Activated CD8-positive, alpha-beta memory T cell treated with anti-CD3 and anti-CD28 coated beads, Interleukin-2, amount 10 ng/mL, durations not matched to agents 7 days and 5 days (primary cell): Measurements from ENCODE around the gene SLC35F6. TPM values are rescaled to one million over a fixed set of nuclear protein-coding genes. Genes with fewer than 3 reads are reported as not detected.
A peak's percentile ranks its signal among the peaks of the same experiment; 100 is the strongest.

Source experiments
- ATAC-seq: fragments of 150-1000 bp; cut with Tn5 transposase; one replicate; pipeline ENCODE4 v1.10.0; 2021; ENCODE audit warnings: moderate library complexity
- CTCF ChIA-PET: fragments of 350-600 bp; sonication (Branson Sonifier 250); formaldehyde crosslinking; loops from one replicate; lab custom pipeline; 2021; ENCODE audit warnings: antibody characterized with exemption; lab: Charles Lee
- DNase-seq: peaks from one replicate; pipeline ENCODE4 v3.0.0-alpha.2; 2020
- H3K27ac Mint-ChIP-seq: one replicate; pipeline ENCODE4 v1.8.0; 2021; ENCODE audit warnings: mild to moderate bottlenecking, mixed read lengths
- H3K27me3 Mint-ChIP-seq: one replicate; pipeline ENCODE4 v1.8.0; 2021; ENCODE audit warnings: mixed read lengths
- H3K36me3 Mint-ChIP-seq: one replicate; pipeline ENCODE4 v1.8.0; 2021; ENCODE audit warnings: mild to moderate bottlenecking, mixed read lengths
- H3K4me1 Mint-ChIP-seq: one replicate; pipeline ENCODE4 v1.8.0; 2021; ENCODE audit warnings: mixed read lengths
- H3K4me3 Mint-ChIP-seq: one replicate; pipeline ENCODE4 v1.8.0; 2021; ENCODE audit warnings: mild to moderate bottlenecking, moderate library complexity, mixed read lengths
- H3K9me3 Mint-ChIP-seq: one replicate; pipeline ENCODE4 v1.8.0; 2022; ENCODE audit warnings: low read depth, mixed read lengths
- total RNA-seq, 2 experiments: library from RNA; stranded (reverse); gene quantifications; one replicate each; pipeline ENCODE4 v1.2.3, GENCODE V29; 2021

The SLC35F6 gene
- total RNA-seq, 2 experiments from 2014 or later = 16.3 to 17.2 TPM

DNA sequence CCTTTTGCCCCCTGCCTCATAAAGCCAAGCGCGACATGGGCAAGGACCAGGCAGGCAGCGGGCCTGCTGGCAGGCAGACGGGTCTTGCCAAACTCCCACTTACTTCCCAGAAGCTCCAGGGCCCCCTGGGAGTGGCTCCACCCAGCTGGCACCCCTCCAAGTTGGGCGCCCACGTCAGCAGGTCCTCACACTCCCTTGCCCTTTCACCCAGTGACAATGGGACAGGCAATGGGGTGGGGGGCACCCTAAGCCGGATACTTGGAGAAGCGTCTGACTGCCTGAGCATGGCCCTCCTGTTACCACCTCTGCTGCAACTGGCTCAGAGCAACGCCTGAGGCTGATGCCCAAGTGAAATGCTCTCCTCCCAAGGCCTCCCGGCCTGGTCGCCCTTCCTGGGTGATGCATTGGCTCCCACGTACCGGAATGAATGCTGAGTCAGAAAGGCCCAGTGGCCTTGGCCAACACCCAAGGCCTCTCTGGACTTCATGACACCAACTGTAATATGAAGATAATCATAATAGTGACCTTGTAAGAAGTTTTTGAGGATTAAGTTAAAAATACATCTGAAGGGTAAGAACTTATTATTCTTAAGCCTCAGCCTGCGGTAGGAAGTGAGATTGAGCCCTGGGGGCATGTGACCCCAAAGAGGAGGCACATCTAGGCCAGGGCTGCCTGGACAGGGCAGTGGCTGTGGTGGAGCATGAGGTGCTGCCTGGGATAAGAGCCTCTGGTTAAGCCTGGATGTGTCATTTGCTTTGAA, 39.9 kb upstream of the SLC35F6 start:
- Mint-ChIP-seq H3K27me3 (peaks cover 10% of the 10 kb centered on the region), H3K36me3 (no peaks in the 10 kb centered on the region), H3K9me3 (no peaks in the 10 kb centered on the region), H3K4me3 (no peak overlapping the region), H3K27ac (no peak overlapping the region), H3K4me1 (no peaks in the 10 kb centered on the region)
- CTCF ChIA-PET = interaction anchor here (1.0 to 1.2 kb wide), 2 partner anchors 9 to 146 kb away, joined by 3 to 4 read pairs; no protein-coding TSS in a partner anchor
- no peak for ATAC-seq
- no peak for DNase-seq

DNA sequence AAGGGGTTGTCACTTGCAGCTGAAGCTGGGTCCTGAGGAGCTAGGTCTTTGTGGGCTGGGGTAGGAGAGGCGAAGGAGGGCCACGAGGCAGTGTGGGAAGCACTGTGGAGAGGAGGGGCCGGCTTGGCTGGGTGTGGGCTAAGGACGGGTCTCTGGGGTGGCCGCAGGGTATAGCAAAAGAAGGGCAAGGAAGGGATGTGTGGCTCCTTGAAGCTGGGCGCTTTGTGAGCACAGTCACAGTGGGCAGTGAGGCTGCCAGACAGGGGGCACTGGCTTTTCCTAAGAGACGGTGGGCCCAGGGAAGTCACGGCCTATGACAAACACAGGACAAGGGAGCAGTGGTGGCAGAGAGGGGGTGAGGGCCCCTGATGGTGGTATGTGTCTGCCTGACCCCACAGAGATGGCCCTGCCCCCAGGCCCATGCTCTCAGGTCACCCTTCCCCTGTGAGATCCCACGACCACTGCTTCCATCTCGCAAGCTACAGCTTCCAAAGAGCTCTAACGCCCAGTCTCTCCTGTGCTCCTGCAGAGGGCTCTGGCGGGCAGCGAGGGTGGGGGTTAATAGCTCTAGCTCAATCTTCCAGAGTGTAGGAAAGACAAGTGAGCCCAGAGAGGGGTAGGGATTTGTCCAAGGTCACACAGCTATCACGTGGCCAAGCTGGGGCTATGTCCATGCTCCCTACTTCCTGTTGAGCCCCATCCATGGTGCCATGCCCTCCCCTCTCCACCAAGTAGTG, 39.1 kb upstream of the SLC35F6 start:
- H3K4me1 Mint-ChIP-seq = no peaks in the 10 kb centered on the region
- ATAC-seq = no peak
- no peak for DNase-seq
- H3K27me3 Mint-ChIP-seq = peaks cover 7% of the 10 kb centered on the region
- H3K4me3 Mint-ChIP-seq = no peak overlapping the region
- CTCF ChIA-PET = interaction anchor here (1.0 kb wide), 1 partner anchor 9 kb away, joined by 3 read pairs; no protein-coding TSS in a partner anchor
- no peak overlapping the region for H3K27ac Mint-ChIP-seq
- H3K36me3 Mint-ChIP-seq = no peaks in the 10 kb centered on the region
- H3K9me3 Mint-ChIP-seq = no peaks in the 10 kb centered on the region

DNA sequence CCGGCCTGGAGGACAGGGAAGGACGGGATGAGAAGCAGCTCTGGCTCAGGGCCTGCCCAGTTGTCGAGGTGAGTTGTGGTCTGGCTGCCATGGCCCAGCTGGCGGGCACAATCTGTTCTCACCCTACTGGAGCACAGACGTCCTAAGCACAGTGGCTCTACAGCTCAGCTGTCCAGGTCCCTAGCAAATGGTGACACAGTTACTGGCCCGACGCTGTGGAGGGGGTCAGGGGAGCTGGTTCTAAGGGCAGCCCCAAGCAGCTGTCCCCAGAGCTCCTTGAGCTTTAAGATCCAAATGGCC, 38.6 kb upstream of the SLC35F6 start:
- DNase-seq (no peak), ATAC-seq (no peak)
- Mint-ChIP-seq H3K27me3 (peaks cover 7% of the 10 kb centered on the region), H3K27ac (no peak overlapping the region), H3K4me3 (no peak overlapping the region), H3K36me3 (no peaks in the 10 kb centered on the region), H3K4me1 (no peaks in the 10 kb centered on the region), H3K9me3 (no peaks in the 10 kb centered on the region)
- CTCF ChIA-PET = no interaction called here

DNA sequence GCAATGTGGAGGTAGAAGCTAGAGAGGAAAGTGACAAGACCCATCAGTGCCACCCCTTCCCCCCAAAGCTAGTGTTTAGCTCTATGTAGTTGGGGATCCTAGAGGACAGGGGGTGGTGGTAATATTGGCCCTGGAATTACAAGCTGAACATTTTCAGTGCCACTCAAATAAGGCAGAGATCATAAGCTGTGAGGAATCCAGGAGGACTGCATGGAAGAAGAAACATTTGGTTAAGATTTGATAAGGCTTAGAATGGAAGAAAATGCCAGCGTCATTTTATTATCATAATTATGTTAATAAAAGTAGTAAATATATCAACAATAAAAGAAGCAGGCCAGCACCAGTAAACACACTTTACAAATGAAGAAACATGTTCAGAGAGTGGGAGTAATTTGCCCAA, 37.9 kb upstream of the SLC35F6 start:
- no peak overlapping the region for H3K4me3 Mint-ChIP-seq
- no peak for ATAC-seq
- CTCF ChIA-PET = interaction anchor here (0.7 kb wide), 1 partner anchor 216 kb away, joined by 3 read pairs; no protein-coding TSS in a partner anchor
- no peaks in the 10 kb centered on the region for H3K4me1 Mint-ChIP-seq
- H3K27ac Mint-ChIP-seq = no peak overlapping the region
- H3K27me3 Mint-ChIP-seq = peaks cover 7% of the 10 kb centered on the region
- no peaks in the 10 kb centered on the region for H3K36me3 Mint-ChIP-seq
- H3K9me3 Mint-ChIP-seq = no peaks in the 10 kb centered on the region
- no peak for DNase-seq

DNA sequence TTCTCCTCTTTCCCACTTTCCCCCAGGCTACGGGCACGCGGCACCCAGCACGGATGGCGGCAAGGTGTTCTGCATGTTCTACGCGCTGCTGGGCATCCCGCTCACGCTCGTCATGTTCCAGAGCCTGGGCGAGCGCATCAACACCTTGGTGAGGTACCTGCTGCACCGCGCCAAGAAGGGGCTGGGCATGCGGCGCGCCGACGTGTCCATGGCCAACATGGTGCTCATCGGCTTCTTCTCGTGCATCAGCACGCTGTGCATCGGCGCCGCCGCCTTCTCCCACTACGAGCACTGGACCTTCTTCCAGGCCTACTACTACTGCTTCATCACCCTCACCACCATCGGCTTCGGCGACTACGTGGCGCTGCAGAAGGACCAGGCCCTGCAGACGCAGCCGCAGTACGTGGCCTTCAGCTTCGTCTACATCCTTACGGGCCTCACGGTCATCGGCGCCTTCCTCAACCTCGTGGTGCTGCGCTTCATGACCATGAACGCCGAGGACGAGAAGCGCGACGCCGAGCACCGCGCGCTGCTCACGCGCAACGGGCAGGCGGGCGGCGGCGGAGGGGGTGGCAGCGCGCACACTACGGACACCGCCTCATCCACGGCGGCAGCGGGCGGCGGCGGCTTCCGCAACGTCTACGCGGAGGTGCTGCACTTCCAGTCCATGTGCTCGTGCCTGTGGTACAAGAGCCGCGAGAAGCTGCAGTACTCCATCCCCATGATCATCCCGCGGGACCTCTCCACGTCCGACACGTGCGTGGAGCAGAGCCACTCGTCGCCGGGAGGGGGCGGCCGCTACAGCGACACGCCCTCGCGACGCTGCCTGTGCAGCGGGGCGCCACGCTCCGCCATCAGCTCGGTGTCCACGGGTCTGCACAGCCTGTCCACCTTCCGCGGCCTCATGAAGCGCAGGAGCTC, 36.2 kb upstream of the SLC35F6 start:
- DNase-seq (no peak), ATAC-seq (peak; percentile 56)
- no peaks in the 10 kb centered on the region for H3K36me3 Mint-ChIP-seq
- H3K9me3 Mint-ChIP-seq = no peaks in the 10 kb centered on the region
- H3K4me3 Mint-ChIP-seq = no peak overlapping the region
- H3K27me3 Mint-ChIP-seq = peaks cover 16% of the 10 kb centered on the region
- H3K4me1 Mint-ChIP-seq = no peaks in the 10 kb centered on the region
- H3K27ac Mint-ChIP-seq = no peak overlapping the region
- CTCF ChIA-PET = interaction anchor here (0.6 to 1.3 kb wide), 3 partner anchors 7 to 23 kb away, joined by 3 read pairs; no protein-coding TSS in a partner anchor

DNA sequence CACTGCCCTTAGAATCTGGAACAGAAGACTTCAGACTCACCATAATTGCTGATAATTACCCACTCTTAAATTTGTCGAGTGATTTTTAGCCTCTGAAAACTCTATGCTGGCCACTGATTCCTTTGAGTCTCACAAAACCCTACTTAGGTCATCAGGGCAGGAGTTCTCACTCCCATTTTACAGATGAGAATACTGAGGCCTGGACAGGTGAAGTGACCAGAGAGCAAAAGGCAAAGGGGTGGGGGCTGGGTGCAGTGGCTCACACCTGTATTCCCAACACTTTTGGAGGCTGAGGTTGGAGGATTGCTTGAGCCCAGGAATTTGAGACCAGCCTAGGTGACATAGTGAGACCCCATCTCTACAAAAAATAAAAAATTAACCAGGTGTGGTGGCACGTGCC, 34.8 kb upstream of the SLC35F6 start:
- Mint-ChIP-seq H3K9me3 (no peaks in the 10 kb centered on the region), H3K4me1 (no peaks in the 10 kb centered on the region), H3K27me3 (peaks cover 23% of the 10 kb centered on the region), H3K27ac (no peak overlapping the region), H3K4me3 (no peak overlapping the region), H3K36me3 (no peaks in the 10 kb centered on the region)
- CTCF ChIA-PET = interaction anchor here (0.9 kb wide), 1 partner anchor 12 kb away, joined by 3 read pairs; no protein-coding TSS in a partner anchor
- no peak for ATAC-seq
- no peak for DNase-seq

DNA sequence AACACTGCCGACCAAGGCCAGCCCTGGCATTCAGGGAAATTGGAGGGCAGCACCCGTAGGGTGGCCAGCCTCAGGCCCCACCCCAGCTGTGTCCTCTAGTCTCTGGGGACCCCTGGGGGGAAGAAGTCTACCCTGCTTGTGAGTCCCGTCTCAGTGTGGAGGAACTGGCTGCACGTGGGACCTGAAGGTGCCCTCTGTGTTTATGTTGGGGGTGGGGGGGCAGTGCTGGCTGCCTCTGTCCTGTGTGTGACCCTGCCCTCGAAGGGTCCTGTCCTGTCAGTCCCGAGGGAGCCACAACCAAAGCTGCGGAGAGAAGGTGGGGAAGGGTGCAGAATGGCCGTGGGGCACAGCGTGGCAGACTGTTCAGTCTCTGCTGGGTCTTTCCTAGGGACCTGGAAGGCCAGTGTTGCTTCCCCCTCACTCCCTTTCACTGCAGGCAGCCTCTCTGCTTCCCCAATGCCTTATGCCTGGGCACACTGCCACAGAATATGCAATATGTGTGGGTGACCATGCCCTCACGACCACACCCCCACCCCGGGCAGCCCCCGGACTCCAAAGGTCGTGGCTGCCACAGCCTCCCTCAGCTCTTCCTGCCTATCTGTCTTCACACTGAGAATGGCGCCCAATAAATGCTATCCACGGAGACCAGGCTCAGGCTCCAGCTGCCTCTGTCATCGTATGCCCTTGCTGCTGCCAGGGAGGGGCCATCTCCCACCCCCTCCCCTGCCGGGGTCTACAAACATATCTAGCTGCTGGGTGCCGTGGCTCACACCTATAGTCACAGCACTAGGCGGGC, 33.3 kb upstream of the SLC35F6 start:
- DNase-seq (no peak), ATAC-seq (no peak)
- CTCF ChIA-PET = interaction anchor here (1.1 kb wide), 1 partner anchor 10 kb away, joined by 3 read pairs; no protein-coding TSS in a partner anchor
- H3K27ac Mint-ChIP-seq = no peak overlapping the region
- H3K4me1 Mint-ChIP-seq = no peaks in the 10 kb centered on the region
- no peaks in the 10 kb centered on the region for H3K9me3 Mint-ChIP-seq
- H3K36me3 Mint-ChIP-seq = no peaks in the 10 kb centered on the region
- H3K27me3 Mint-ChIP-seq = peaks cover 26% of the 10 kb centered on the region
- no peak overlapping the region for H3K4me3 Mint-ChIP-seq

DNA sequence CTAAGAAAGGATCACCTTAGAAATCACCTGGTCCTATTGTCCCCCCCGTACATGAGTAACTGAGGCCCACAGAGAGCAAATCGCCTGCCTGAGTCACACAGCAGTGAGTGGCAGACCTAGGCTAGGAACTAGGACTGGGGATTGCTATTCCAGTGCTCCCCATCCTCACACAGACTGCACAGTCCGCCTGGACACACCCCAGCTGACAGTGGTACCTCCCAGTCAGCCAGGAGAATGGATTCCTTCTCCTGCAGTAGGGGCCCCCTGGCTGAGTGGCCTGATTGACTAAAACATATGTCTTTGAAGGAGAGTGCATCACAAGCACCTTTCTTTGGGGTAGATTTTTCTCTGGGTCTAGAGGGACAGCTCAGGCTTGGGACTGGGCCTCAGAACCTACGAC, 32.4 kb upstream of the SLC35F6 start:
- H3K36me3 Mint-ChIP-seq = no peaks in the 10 kb centered on the region

DNA sequence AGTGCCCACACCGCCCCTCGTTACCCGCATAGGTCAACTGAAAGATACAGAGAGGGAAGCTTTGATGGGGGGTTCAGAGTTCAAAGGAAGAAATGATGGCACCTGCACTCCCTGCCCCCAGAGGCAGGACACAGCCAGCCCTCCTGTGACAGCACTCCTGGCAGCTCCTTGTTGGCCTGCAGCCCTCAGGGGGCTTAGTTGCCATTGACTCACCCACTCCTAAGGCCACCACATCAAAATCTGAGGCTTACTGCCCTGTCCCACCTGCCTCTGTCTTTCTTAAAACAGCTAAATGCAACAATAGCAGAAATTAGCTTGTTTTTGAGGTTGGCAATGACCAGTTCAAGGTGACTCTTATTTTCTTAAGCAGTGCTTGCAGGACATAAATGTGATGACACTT, 31.6 kb upstream of the SLC35F6 start:
- no peak overlapping the region for H3K4me3 Mint-ChIP-seq
- H3K4me1 Mint-ChIP-seq = no peaks in the 10 kb centered on the region
- H3K36me3 Mint-ChIP-seq = no peaks in the 10 kb centered on the region
- H3K27me3 Mint-ChIP-seq = peaks cover 26% of the 10 kb centered on the region
- H3K9me3 Mint-ChIP-seq = no peaks in the 10 kb centered on the region
- H3K27ac Mint-ChIP-seq = no peak overlapping the region
- CTCF ChIA-PET = interaction anchor here (0.7 to 3.7 kb wide), 2 partner anchors 13 to 98 kb away, joined by 3 to 16 read pairs; no protein-coding TSS in a partner anchor
- DNase-seq (no peak), ATAC-seq (no peak)

More for the DNA sequence above, 32.4 kb upstream of the SLC35F6 start:
- CTCF ChIA-PET = interaction anchor here (1.1 to 3.7 kb wide), 2 partner anchors 9 to 13 kb away, joined by 3 to 16 read pairs; no protein-coding TSS in a partner anchor
- ATAC-seq = no peak
- Mint-ChIP-seq H3K4me3 (no peak overlapping the region), H3K27ac (no peak overlapping the region), H3K27me3 (peaks cover 26% of the 10 kb centered on the region), H3K9me3 (no peaks in the 10 kb centered on the region), H3K4me1 (no peaks in the 10 kb centered on the region)
- no peak for DNase-seq

DNA sequence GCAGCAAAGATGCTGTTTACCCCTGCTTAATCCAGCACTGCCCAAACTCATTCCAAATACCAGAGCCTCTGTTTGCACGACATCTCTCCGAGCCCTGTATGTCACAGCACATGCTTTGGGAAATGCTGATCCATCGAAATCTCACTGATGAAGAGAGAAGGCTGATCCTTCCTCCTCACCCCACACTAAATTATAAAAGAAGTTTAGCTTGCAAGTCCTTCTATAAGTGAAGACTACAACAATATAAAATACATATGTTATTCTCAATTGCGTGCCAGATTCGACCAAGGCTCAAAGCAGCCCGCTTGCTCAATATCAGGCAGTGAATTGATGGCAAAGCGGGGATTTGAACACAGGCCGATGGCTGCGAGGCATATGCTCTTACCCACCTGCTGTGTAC, 30.7 kb upstream of the SLC35F6 start:
- no peaks in the 10 kb centered on the region for H3K36me3 Mint-ChIP-seq
- CTCF ChIA-PET = interaction anchor here (1.1 to 3.7 kb wide), 3 partner anchors 9 to 127 kb away, joined by 3 to 16 read pairs (median 3); no protein-coding TSS in a partner anchor

DNA sequence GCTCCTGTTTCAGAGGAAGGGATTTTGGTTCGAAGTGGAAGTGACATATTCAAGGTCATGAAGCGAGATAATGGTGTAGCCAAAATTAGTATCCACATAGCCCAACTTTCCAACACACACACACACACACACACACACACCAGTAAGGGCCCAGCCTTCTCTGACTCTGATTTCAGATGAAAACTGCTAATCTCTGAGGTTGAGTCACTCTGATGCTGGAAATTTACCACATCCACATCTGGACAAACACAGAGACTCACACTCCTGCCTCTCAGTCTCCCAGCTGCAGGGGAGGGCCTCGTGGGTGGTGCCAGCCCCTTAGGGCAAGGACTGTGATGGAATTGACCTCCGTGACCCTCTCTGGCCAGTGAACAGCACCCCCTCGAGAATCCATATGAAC, 29.0 kb upstream of the SLC35F6 start:
- Mint-ChIP-seq H3K9me3 (no peaks in the 10 kb centered on the region), H3K27ac (no peak overlapping the region), H3K27me3 (peaks cover 22% of the 10 kb centered on the region), H3K4me1 (peaks cover 2% of the 10 kb centered on the region), H3K4me3 (no peak overlapping the region), H3K36me3 (no peaks in the 10 kb centered on the region)
- no peak for ATAC-seq
- CTCF ChIA-PET = interaction anchor here (1.2 to 3.7 kb wide), 2 partner anchors 10 to 157 kb away, joined by 3 to 16 read pairs; no protein-coding TSS in a partner anchor
- no peak for DNase-seq

More for the DNA sequence above, 30.7 kb upstream of the SLC35F6 start:
- no peaks in the 10 kb centered on the region for H3K9me3 Mint-ChIP-seq
- H3K4me3 Mint-ChIP-seq = no peak overlapping the region
- peaks cover 22% of the 10 kb centered on the region for H3K27me3 Mint-ChIP-seq
- H3K27ac Mint-ChIP-seq = no peak overlapping the region
- ATAC-seq (no peak), DNase-seq (no peak)
- H3K4me1 Mint-ChIP-seq = no peaks in the 10 kb centered on the region
